HG03460 (cell line): ENCODE results near the gene POU2F3.

Experiments
- ATAC-seq: cut with Tn5 transposase; IDR thresholded peaks from one replicate; pipeline ENCODE4 v1.9.1; 2021; ENCODE audit not compliant: unreplicated experiment

Gene POU2F3

DNA sequence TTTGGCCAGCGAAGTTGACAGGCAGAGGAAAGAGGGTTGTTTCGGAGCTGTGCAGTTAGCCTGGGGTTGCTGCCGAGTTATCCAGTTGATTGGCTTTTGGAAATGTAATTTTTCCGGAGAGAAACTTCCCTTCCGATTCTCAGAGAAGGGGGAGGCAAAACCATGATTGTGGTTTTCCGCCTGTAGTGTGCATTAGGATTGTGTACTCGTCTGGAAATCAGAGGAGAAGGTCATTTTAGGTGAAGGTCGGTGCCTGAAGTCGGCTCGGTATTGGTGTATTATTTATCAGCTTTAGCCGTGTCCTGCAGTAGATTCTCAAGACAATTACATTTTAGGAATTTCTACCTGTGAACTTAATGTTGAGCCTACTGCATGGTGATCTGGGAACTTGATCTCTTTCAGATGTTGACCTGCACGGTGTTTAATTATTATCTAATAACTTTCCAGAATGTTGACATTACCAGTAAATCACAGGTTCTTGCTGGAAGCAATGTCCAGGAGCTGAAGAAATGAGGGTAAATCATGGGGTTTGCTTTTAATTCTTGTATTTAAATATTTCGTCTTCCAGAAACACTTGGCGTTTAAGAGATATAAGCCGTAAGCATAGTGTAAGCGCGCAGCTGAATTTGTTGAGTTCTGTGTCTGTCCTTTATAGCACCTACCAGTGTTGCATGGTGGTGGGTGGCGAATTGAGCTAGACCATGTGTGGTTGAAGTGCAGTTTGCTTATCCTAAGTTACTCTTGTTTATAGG, 97.6 kb downstream of the POU2F3 start:
- no peak for ATAC-seq

DNA sequence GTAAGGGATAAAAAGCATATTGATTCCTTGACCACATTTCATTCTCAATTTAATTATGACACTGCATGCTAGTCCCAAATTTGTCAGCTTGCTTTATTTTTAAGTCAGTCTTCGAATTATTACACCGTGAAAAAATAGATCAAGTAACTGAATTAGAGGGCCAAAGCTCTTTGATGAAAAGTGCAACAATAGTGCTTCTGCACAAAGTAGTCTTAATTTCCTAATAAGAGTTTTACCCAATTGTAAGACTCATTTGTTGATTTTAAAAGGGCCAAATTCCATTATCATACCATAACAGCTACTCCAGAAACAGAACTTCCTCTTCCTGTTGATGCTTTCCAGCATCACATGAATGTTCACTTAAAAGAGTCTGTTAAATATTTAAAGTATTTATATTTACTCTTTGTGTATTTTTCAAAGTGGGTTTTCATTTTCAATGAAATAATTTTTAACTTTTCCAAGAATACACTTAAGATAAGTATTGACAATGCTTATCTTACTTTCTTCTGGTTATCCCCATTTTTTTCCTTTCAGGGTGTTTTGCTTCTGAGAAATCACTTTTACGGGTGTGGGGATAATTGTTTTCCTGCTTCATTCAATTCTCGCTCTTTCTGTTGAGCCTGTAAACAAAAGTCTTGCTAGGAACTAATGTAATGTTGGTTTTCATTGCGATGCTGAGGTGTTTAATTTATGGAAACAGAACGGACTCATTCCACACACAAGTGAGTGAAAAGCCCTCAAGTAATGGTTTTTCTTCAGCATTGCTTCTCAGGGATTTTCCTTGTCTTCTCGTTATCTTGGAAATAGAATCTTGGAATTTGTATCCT, 98.4 kb downstream of the POU2F3 start:
- ATAC-seq: no peak

GRCh38 chr11:120339394-120339890, 99.5 kb downstream of the POU2F3 start:
- no peak for ATAC-seq

- ATAC-seq: no peak
Observed at GRCh38 chr11:120340529-120340928, 100.6 kb downstream of the POU2F3 start.

GRCh38 chr11:120342226-120342625, 102.3 kb downstream of the POU2F3 start:
- no peak for ATAC-seq

DNA sequence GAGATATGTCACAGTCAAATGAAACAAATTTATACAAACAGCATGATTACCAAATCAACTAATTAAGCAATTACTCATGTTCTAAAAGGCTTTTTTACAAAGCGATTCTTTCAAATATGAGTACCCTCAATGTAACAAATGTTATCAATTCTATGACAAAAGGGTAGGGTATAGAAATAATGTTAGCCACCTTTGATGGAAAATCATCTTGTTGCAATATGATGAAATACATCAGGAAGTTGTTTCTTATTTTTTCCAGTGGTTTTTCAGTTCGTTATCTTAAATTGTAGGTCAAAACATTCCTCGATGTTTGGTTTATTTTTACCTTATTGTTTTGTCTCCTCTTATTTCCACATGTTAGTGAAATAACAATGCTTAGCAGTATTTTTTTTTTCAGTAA, 102.7 kb downstream of the POU2F3 start:
- ATAC-seq: no peak

- peak; percentile 56 for ATAC-seq
Observed at GRCh38 chr11:120343429-120343828, 103.5 kb downstream of the POU2F3 start.

DNA sequence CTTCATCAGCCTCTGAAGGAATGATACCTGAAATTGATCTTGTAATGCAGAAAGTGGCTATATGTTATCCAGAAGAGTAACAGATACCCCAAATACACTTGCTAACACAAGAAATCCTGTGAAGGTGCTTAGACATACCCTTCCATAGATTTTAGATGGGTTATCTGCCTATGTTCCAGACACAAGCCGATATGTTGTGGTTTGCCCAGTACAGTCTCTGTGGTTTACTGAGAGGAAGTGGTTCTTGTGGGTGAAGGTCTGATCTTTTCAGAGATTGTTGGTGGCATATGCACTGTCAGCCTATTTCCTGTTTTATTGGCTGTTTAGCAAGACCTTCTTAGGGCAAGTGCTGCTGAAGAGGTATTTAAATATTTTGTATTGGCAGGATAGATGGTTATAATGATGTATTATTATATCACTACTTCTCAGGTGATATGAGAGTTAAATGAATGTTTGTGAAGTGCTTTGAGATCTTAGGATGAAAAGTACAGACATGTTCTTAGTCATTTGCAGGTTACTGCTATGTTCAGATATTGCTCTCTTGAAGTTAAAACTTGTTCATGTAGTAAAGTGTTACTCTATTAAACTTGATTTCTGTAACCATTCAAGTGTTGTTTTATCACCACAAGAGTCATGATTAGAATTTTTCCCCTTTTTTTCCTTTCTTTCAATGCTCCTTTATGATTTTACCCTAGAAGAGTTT, 104.5 kb downstream of the POU2F3 start:
- ATAC-seq: peak; percentile 87

GRCh38 chr11:120346233-120346632, 106.3 kb downstream of the POU2F3 start:
- ATAC-seq: no peak

GRCh38 chr11:120350637-120351036, 110.7 kb downstream of the POU2F3 start:
- no peak for ATAC-seq

GRCh38 chr11:120352405-120352804, 112.5 kb downstream of the POU2F3 start:
- ATAC-seq: no peak

- no peak for ATAC-seq
Observed at GRCh38 chr11:120354068-120354467, 114.1 kb downstream of the POU2F3 start.

DNA sequence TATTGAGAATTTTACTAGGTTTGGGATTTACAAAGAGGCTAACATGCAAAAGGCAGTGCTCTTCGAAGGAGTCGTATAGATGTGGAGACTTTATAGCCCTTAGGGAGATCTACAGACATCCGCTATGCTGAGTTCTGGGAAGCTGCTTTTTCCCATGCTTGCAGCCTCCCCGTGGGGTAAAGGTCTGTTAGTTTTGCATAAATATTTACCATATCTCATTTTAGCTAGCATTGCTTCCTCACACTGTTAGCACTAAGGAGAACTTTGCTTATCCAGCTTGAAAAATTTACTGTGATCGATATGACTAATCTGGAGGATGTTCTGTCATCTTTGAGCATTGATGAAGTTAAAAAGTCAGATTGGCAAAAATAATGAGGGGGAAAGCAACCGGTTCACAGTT, 114.8 kb downstream of the POU2F3 start:
- ATAC-seq: no peak

DNA sequence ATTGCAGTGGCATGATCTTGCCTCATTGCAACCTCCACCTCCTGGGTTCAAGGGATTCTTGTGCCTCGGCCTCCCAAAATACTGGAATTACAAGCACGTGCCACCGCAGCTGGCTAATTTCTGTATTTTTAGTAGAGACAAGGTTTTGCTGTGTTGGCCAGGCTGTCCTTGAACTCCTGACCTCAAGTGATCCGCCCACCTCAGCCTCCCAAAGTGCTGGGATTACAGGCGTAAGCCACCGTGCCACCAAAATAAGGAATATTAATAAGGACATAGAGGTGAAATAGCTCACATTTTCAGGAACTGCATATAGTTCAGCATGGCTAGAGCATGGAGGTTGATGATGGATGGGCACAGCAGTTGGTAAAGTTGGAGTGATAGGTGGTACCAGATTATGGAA, 117.7 kb downstream of the POU2F3 start:
- no peak for ATAC-seq

- ATAC-seq: no peak
Observed at GRCh38 chr11:120358729-120359128, 118.8 kb downstream of the POU2F3 start.

GRCh38 chr11:120363436-120363835, 123.5 kb downstream of the POU2F3 start:
- ATAC-seq: no peak

GRCh38 chr11:120365512-120365911, 125.6 kb downstream of the POU2F3 start:
- ATAC-seq: no peak
